H54 (cell line): ENCODE measurements around the gene MMS19.
"Not testable (repeated sequence)": the region's sequence is repeated elsewhere in the genome, so short reads cannot be mapped to it uniquely, and the experiment has no call there.

Experiments used
- DNase-seq: peaks from one replicate; pipeline ENCODE4 v3.0.0; 2011; ENCODE audit warnings: low spot score, mixed read lengths; ENCODE audit not compliant: insufficient read length
- FAIRE-seq: peaks from 3 replicates; lab custom pipeline; 2011; peaks lifted over from hg19 to GRCh38; lab: Jason Lieb, UNC
- POLR2A ChIP-seq: IDR thresholded peaks from 2 replicates; pipeline ENCODE4 v1.6.1; 2011; ENCODE audit warnings: low read depth, mild to moderate bottlenecking, low read length

The MMS19 gene

GRCh38 chr10:97533888-97534287 lies 35.7 kb upstream of the MMS19 start:
- FAIRE-seq = no peak
- TF ChIP-seq POLR2A = no peak

GRCh38 chr10:97532935-97533671 lies 34.9 kb upstream of the MMS19 start:
- FAIRE-seq = peak; percentile 60
- TF ChIP-seq POLR2A = no peak
- peak; percentile 97 for DNase-seq

More at GRCh38 chr10:97533888-97534287, 35.7 kb upstream of the MMS19 start:
- DNase-seq = no peak

- peak; percentile 67 for DNase-seq
- FAIRE-seq = no peak
- TF ChIP-seq POLR2A = no peak
These were observed 33.3 kb upstream of the MMS19 start for GRCh38 chr10:97531401-97531986.

GRCh38 chr10:97529685-97530465 lies 31.7 kb upstream of the MMS19 start:
- FAIRE-seq (no peak), DNase-seq (no peak)
- TF ChIP-seq POLR2A = no peak

GRCh38 chr10:97528876-97529275 lies 30.7 kb upstream of the MMS19 start:
- FAIRE-seq, DNase-seq: not testable (repeated sequence)

GRCh38 chr10:97525683-97526110 lies 27.5 kb upstream of the MMS19 start:
- TF ChIP-seq POLR2A = no peak
- FAIRE-seq = no peak
- no peak for DNase-seq

GRCh38 chr10:97525086-97525485 lies 26.9 kb upstream of the MMS19 start:
- DNase-seq (no peak), FAIRE-seq (no peak)
- TF ChIP-seq POLR2A = no peak

- no peak for DNase-seq
- FAIRE-seq = no peak
- TF ChIP-seq POLR2A = no peak
These were observed 24.7 kb upstream of the MMS19 start for GRCh38 chr10:97522937-97523336.

- DNase-seq (no peak), FAIRE-seq (no peak)
- no peak for TF ChIP-seq POLR2A
These were observed 23.8 kb upstream of the MMS19 start for GRCh38 chr10:97522071-97522470.

- TF ChIP-seq POLR2A = no peak
- FAIRE-seq (no peak), DNase-seq (no peak)
These were observed 22.9 kb upstream of the MMS19 start for GRCh38 chr10:97520978-97521761.

GRCh38 chr10:97520520-97520919 lies 22.3 kb upstream of the MMS19 start:
- no peak for TF ChIP-seq POLR2A
- FAIRE-seq (no peak), DNase-seq (no peak)

GRCh38 chr10:97519342-97519741 lies 21.1 kb upstream of the MMS19 start:
- FAIRE-seq = no peak
- no peak for DNase-seq
- TF ChIP-seq POLR2A = no peak

- DNase-seq (peak; percentile 86), FAIRE-seq (peak; percentile 43)
- TF ChIP-seq POLR2A = no peak
These were observed 20.2 kb upstream of the MMS19 start for GRCh38 chr10:97518301-97519043.
